HUES64 (cell line): ENCODE results near the gene ADSS1.

Source experiments
- H3K27ac ChIP-seq: 2 replicates; pipeline ENCODE4 v1.7.0; 2013; ENCODE audit warnings: low read depth, low read length, inconsistent platforms
- H3K27me3 ChIP-seq: 2 replicates; pipeline ENCODE4 v1.6.1; 2013; ENCODE audit warnings: mild to moderate bottlenecking, low read length; ENCODE audit not compliant: insufficient read depth
- H3K36me3 ChIP-seq: 2 replicates; pipeline ENCODE4 v1.6.1; 2013; ENCODE audit warnings: mild to moderate bottlenecking, low read length; ENCODE audit not compliant: insufficient read depth
- H3K4me1 ChIP-seq: 2 replicates; pipeline ENCODE4 v1.6.1; 2013; ENCODE audit warnings: mild to moderate bottlenecking, low read length, moderate library complexity; ENCODE audit not compliant: insufficient read depth
- H3K4me3 ChIP-seq: 2 replicates; pipeline ENCODE4 v1.5.1; 2013; ENCODE audit warnings: mild to moderate bottlenecking, low read length, moderate library complexity
- H3K9ac ChIP-seq: 2 replicates; pipeline ENCODE4 v1.6.1; 2013; ENCODE audit warnings: mild to moderate bottlenecking, low read depth, low read length
- H3K9me3 ChIP-seq: 2 replicates; pipeline ENCODE4 v1.6.1; 2013; ENCODE audit warnings: low read depth, low read length; ENCODE audit not compliant: insufficient read depth
- WGBS: fragments of 150-250, 120-280 bp; methylation state at CpG from one replicate; pipeline ENCODE4 v1.1.7; 2013; ENCODE audit warnings: missing lambda C conversion rate; 5-methylcytosine and 5-hydroxymethylcytosine counted together

ADSS1 gene

GRCh38 chr14:104731320-104732294, 7.6 kb downstream of the ADSS1 start:
- Histone ChIP-seq H3K9me3 (no peaks in the 10 kb centered on the region), H3K36me3 (no peaks in the 10 kb centered on the region), H3K27ac (no peak overlapping the region), H3K4me3 (no peak overlapping the region), H3K4me1 (no peaks in the 10 kb centered on the region), H3K27me3 (no peaks in the 10 kb centered on the region), H3K9ac (no peak overlapping the region)
- 90% methylated on average over 18 of the region's 18 CpGs for WGBS

- no peaks in the 10 kb centered on the region for H3K9me3 ChIP-seq
- no peaks in the 10 kb centered on the region for H3K27me3 ChIP-seq
- no peak overlapping the region for H3K27ac ChIP-seq
- H3K9ac ChIP-seq: no peak overlapping the region
- no peaks in the 10 kb centered on the region for H3K36me3 ChIP-seq
- H3K4me3 ChIP-seq: no peak overlapping the region
- no peaks in the 10 kb centered on the region for H3K4me1 ChIP-seq
- 83% methylated on average over 14 of the region's 14 CpGs for WGBS
Observed at GRCh38 chr14:104732355-104732804, 8.4 kb downstream of the ADSS1 start.

- 88% methylated on average over 23 of the region's 23 CpGs for WGBS
Observed at GRCh38 chr14:104732931-104733681, 9.1 kb downstream of the ADSS1 start.

GRCh38 chr14:104734051-104734587, 10.1 kb downstream of the ADSS1 start:
- no peak overlapping the region for H3K27ac ChIP-seq
- 85% methylated on average over 6 of the region's 6 CpGs for WGBS
- H3K27me3 ChIP-seq: no peaks in the 10 kb centered on the region
- H3K9me3 ChIP-seq: no peaks in the 10 kb centered on the region
- no peak overlapping the region for H3K4me3 ChIP-seq
- H3K4me1 ChIP-seq: no peaks in the 10 kb centered on the region
- H3K36me3 ChIP-seq: no peaks in the 10 kb centered on the region
- H3K9ac ChIP-seq: no peak overlapping the region

More at GRCh38 chr14:104732931-104733681, 9.1 kb downstream of the ADSS1 start:
- Histone ChIP-seq H3K9me3 (no peaks in the 10 kb centered on the region), H3K9ac (no peak overlapping the region), H3K27me3 (no peaks in the 10 kb centered on the region), H3K4me1 (no peaks in the 10 kb centered on the region), H3K36me3 (no peaks in the 10 kb centered on the region), H3K27ac (no peak overlapping the region), H3K4me3 (no peak overlapping the region)

GRCh38 chr14:104734601-104734990, 10.6 kb downstream of the ADSS1 start:
- H3K9ac ChIP-seq: no peak overlapping the region
- 92% methylated on average over 9 of the region's 9 CpGs for WGBS
- no peaks in the 10 kb centered on the region for H3K9me3 ChIP-seq
- no peaks in the 10 kb centered on the region for H3K4me1 ChIP-seq
- no peak overlapping the region for H3K4me3 ChIP-seq
- H3K27ac ChIP-seq: no peak overlapping the region
- no peaks in the 10 kb centered on the region for H3K36me3 ChIP-seq
- no peaks in the 10 kb centered on the region for H3K27me3 ChIP-seq

GRCh38 chr14:104734991-104735779, 11.2 kb downstream of the ADSS1 start:
- H3K9me3 ChIP-seq: no peaks in the 10 kb centered on the region

GRCh38 chr14:104735830-104736642, 12.0 kb downstream of the ADSS1 start:
- no peaks in the 10 kb centered on the region for H3K4me1 ChIP-seq

More at GRCh38 chr14:104734991-104735779, 11.2 kb downstream of the ADSS1 start:
- no peak overlapping the region for H3K27ac ChIP-seq
- no peak overlapping the region for H3K4me3 ChIP-seq
- no peaks in the 10 kb centered on the region for H3K27me3 ChIP-seq
- 90% methylated on average over 31 of the region's 31 CpGs for WGBS
- H3K9ac ChIP-seq: no peak overlapping the region
- H3K4me1 ChIP-seq: no peaks in the 10 kb centered on the region
- peaks cover 3% of the 10 kb centered on the region; the same call in 1 of the 2 replicates for H3K36me3 ChIP-seq

GRCh38 chr14:104738375-104739019, 14.5 kb downstream of the ADSS1 start:
- WGBS: 93% methylated on average over 18 of the region's 18 CpGs
- no peaks in the 10 kb centered on the region for H3K27me3 ChIP-seq
- H3K4me3 ChIP-seq: no peak overlapping the region
- H3K4me1 ChIP-seq: no peaks in the 10 kb centered on the region
- no peaks in the 10 kb centered on the region for H3K9me3 ChIP-seq
- no peak overlapping the region for H3K9ac ChIP-seq
- no peak overlapping the region for H3K27ac ChIP-seq
- peaks cover 4% of the 10 kb centered on the region; the same call in 1 of the 2 replicates for H3K36me3 ChIP-seq

More at GRCh38 chr14:104735830-104736642, 12.0 kb downstream of the ADSS1 start:
- no peaks in the 10 kb centered on the region for H3K9me3 ChIP-seq
- WGBS: 86% methylated on average over 26 of the region's 26 CpGs
- no peak overlapping the region for H3K27ac ChIP-seq
- peaks cover 4% of the 10 kb centered on the region; the same call in 1 of the 2 replicates for H3K36me3 ChIP-seq
- H3K9ac ChIP-seq: no peak overlapping the region
- no peaks in the 10 kb centered on the region for H3K27me3 ChIP-seq
- H3K4me3 ChIP-seq: no peak overlapping the region

- no peak overlapping the region for H3K9ac ChIP-seq
- H3K27me3 ChIP-seq: no peaks in the 10 kb centered on the region
- 96% methylated on average over 17 of the region's 17 CpGs for WGBS
- H3K4me1 ChIP-seq: no peaks in the 10 kb centered on the region
- H3K4me3 ChIP-seq: no peak overlapping the region
- H3K36me3 ChIP-seq: peaks cover 4% of the 10 kb centered on the region; the same call in 1 of the 2 replicates
- H3K27ac ChIP-seq: no peak overlapping the region
- no peaks in the 10 kb centered on the region for H3K9me3 ChIP-seq
Observed at GRCh38 chr14:104739026-104739425, 15.0 kb downstream of the ADSS1 start.
